Spleen (tissue), 11 donors: ENCODE results near the gene FAM47C. TPM values are rescaled to one million over a fixed set of nuclear protein-coding genes. Genes with fewer than 3 reads are reported as not detected.

Source experiments
- DNase-seq: peaks from one replicate; pipeline ENCODE4 v3.0.0-alpha.2; 2020
- H3K27ac ChIP-seq, 8 donors: fragments of 200-600 bp; sonication (generic) in 7 of 8; 1 replicate in 4 of 8; 2 replicates in 4 of 8; pipeline versions ENCODE4 v1.5.0 to v1.8.0; 2016 to 2021; ENCODE audit warnings: inconsistent platforms in 4 of 8, mild to moderate bottlenecking in 4 of 8, moderate library complexity in 1 of 8
- H3K27me3 ChIP-seq, 7 donors: fragments of 200-600 bp; sonication (generic) in 6 of 7; replicated peaks in 1 of 7; 1 replicate in 4 of 7; 2 replicates in 3 of 7; pipeline versions ENCODE4 v1.5.0 to v1.8.0; 2016 to 2021; ENCODE audit warnings: inconsistent platforms in 3 of 7, mild to moderate bottlenecking in 1 of 7
- H3K36me3 ChIP-seq, 6 donors: fragments of 200-600 bp; sonication (generic) in 5 of 6; 1 replicate in 4 of 6; 2 replicates in 2 of 6; pipeline versions ENCODE4 v1.5.0 to v1.8.0; 2016 to 2021; ENCODE audit warnings: inconsistent platforms in 2 of 6
- H3K4me1 ChIP-seq, 6 donors: fragments of 200-600 bp; sonication (generic) in 5 of 6; 1 replicate in 3 of 6; 2 replicates in 3 of 6; pipeline versions ENCODE4 v1.5.0 to v1.8.0; 2016 to 2021; ENCODE audit warnings: inconsistent platforms in 3 of 6
- H3K4me3 ChIP-seq, 8 donors: fragments of 200-600 bp; sonication (generic) in 7 of 8; 1 replicate in 4 of 8; 2 replicates in 4 of 8; pipeline versions ENCODE4 v1.5.0 to v1.8.0; 2016 to 2021; ENCODE audit warnings: inconsistent platforms in 4 of 8, mild to moderate bottlenecking in 4 of 8, moderate library complexity in 2 of 8
- H3K9me3 ChIP-seq, 8 donors: fragments of 200-600 bp; sonication (generic) in 7 of 8; 1 replicate in 4 of 8; 2 replicates in 4 of 8; pipeline versions ENCODE4 v1.5.0 to v1.8.0; 2016 to 2021; ENCODE audit warnings: inconsistent platforms in 4 of 8
- CTCF ChIP-seq, 11 experiments: fragments of 200-600 bp in 7 of 11; fragments of 450-650 bp in 4 of 11; sonication (generic) in 4 of 11; IDR thresholded peaks in 8 of 11; conservative IDR thresholded peaks in 3 of 11; 1 replicate in 7 of 11; 2 replicates in 4 of 11; pipeline versions ENCODE4 v1.4.0 to v1.8.0; 2016 to 2021; ENCODE audit warnings: antibody characterized with exemption in 11 of 11, inconsistent platforms in 4 of 11, mild to moderate bottlenecking in 1 of 11
- POLR2A ChIP-seq, 3 donors: fragments of 450-650 bp; IDR thresholded peaks; one replicate each; pipeline ENCODE4 v1.5.1; 2017; ENCODE audit warnings: antibody characterized with exemption in 3 of 3, mild to moderate bottlenecking in 1 of 3
- WGBS, 5 donors: extraction: QIAGEN DNeasy Blood & Tissue Kit in 3 of 5; methylation state at CpG; one replicate each; pipeline versions ENCODE4 v1.1.5 to v1.1.7; 2013 to 2018; 5-methylcytosine and 5-hydroxymethylcytosine counted together
- intact Hi-C: fragments of 100-400 bp; cut with DNase I; formaldehyde crosslinking; loops from one replicate; pipeline ENCODE4 v1.15.0; 2023; ENCODE audit warnings: low total_unique reads
- polyA plus RNA-seq, 3 donors: library from polyadenylated mRNA; stranded (reverse); fragments of 200-250 nt; gene quantifications; one replicate each; pipeline ENCODE4 v1.2.1, GENCODE V29; 2013
- total RNA-seq, 7 donors: library from RNA; depleted of rRNA in 3 of 7; stranded (reverse); fragments of >200 nt in 3 of 7; fragmentation: NEBNext Ultra II Directional in 4 of 7; extraction: Animal tissue kit (Norgen Biotek cat#: 25700) in 4 of 7; gene quantifications; one replicate each; pipeline versions ENCODE4 v1.1.0 to v1.2.1, GENCODE V29; 2016 to 2021
- donor health status: healthy with polysubstance abuse.
- donor health status: DM: no; HTN: no; CAD: no; lungs with moderate emphysema.
- donor health status: DM: no; HTN: no; CAD: no.
- donor health status: Bipolar disorder and iron deficiency.
- donor health status: healthy.
- donor health status: DM: no; HTN: no; CAD: no.
- donor health status: DM: yes; HTN: yes; CAD: no.

FAM47C gene
- total and polyA plus RNA-seq, 10 donors, result 0.09 TPM; not detected in 9

GRCh38 chrX:37060999-37061398 is 52.8 kb downstream of the FAM47C start:
- no peak for DNase-seq

More at GRCh38 chrX:37060999-37061398, 52.8 kb downstream of the FAM47C start:
- no peaks in the 10 kb centered on the region for H3K36me3 ChIP-seq
- H3K27me3 ChIP-seq, result no peaks in the 10 kb centered on the region
- H3K27ac ChIP-seq, result no peak overlapping the region
- H3K4me3 ChIP-seq, result no peak overlapping the region
- no peaks in the 10 kb centered on the region for H3K9me3 ChIP-seq
- TF ChIP-seq CTCF (IDR thresholded peaks at IDR 0.05 in 8 of 11, conservative IDR thresholded peaks at IDR 0.05 in 3 of 11), result peak in 5 of 11 experiments; percentile 10 to 40 (median 35)
- no peak for TF ChIP-seq POLR2A (IDR thresholded peaks at IDR 0.05)
- H3K4me1 ChIP-seq, result no peaks in the 10 kb centered on the region
- 2 to 8% (median 3%) methylated on average over 3 of the region's 3 CpGs for WGBS, 5 donors
- intact Hi-C loops, result no loop called here
